OCI-LY3 (cell line): ENCODE results near the gene OSBPL8.

ENCODE experiments used
- EZH2phosphoT487 ChIP-seq: fragments of 200-600 bp; shearing (Covaris generic); IDR thresholded peaks from 2 replicates; pipeline ENCODE4 v1.6.1; 2018; ENCODE audit warnings: antibody characterized with exemption, mixed run types, low read depth
- TF ChIP-seq, protein P1 (sequence below): fragments of 200-600, 300-600 bp; sonication (generic); IDR thresholded peaks from 2 replicates; pipeline ENCODE4 v1.5.1; 2014; ENCODE audit warnings: antibody characterized with exemption, low read length, low read depth

- TF ChIP-seq, protein P1, sequence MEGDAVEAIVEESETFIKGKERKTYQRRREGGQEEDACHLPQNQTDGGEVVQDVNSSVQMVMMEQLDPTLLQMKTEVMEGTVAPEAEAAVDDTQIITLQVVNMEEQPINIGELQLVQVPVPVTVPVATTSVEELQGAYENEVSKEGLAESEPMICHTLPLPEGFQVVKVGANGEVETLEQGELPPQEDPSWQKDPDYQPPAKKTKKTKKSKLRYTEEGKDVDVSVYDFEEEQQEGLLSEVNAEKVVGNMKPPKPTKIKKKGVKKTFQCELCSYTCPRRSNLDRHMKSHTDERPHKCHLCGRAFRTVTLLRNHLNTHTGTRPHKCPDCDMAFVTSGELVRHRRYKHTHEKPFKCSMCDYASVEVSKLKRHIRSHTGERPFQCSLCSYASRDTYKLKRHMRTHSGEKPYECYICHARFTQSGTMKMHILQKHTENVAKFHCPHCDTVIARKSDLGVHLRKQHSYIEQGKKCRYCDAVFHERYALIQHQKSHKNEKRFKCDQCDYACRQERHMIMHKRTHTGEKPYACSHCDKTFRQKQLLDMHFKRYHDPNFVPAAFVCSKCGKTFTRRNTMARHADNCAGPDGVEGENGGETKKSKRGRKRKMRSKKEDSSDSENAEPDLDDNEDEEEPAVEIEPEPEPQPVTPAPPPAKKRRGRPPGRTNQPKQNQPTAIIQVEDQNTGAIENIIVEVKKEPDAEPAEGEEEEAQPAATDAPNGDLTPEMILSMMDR = no peak
- TF ChIP-seq EZH2phosphoT487 = no peak
Observed at GRCh38 chr12:76515271-76515670, 44.3 kb downstream of the OSBPL8 start.
